Endodermal cell (in vitro differentiated cells): ENCODE results near the gene VSTM4. TPM values are rescaled to one million over a fixed set of nuclear protein-coding genes. Genes with fewer than 3 reads are reported as not detected.

Experiments used
- DNase-seq: peaks from one replicate; pipeline ENCODE4 v3.0.0-alpha.2; 2017
- H3K27ac ChIP-seq: 2 replicates; pipeline ENCODE4 v1.5.1; 2013; ENCODE audit warnings: mild to moderate bottlenecking, low read depth, low read length, moderate library complexity
- H3K27me3 ChIP-seq: 2 replicates; pipeline ENCODE4 v1.6.1; 2013; ENCODE audit warnings: mild to moderate bottlenecking, low read length, moderate library complexity; ENCODE audit not compliant: insufficient read depth, control insufficient read depth, poor library complexity, severe bottlenecking
- H3K36me3 ChIP-seq: 2 replicates; pipeline ENCODE4 v1.7.0; 2013; ENCODE audit warnings: mild to moderate bottlenecking, low read length, moderate library complexity; ENCODE audit not compliant: control insufficient read depth, insufficient read depth
- H3K4me1 ChIP-seq: one replicate; pipeline ENCODE4 v1.7.0; 2013; ENCODE audit warnings: low read length; ENCODE audit not compliant: control insufficient read depth, insufficient read depth
- H3K4me3 ChIP-seq: 2 replicates; pipeline ENCODE4 v1.5.1; 2013; ENCODE audit warnings: mild to moderate bottlenecking, low read length, moderate library complexity
- H3K9ac ChIP-seq: 2 replicates; pipeline ENCODE4 v1.6.1; 2013; ENCODE audit warnings: mild to moderate bottlenecking, low read length, moderate library complexity; ENCODE audit not compliant: poor library complexity, severe bottlenecking; ENCODE audit errors: extremely low read depth
- H3K9me3 ChIP-seq: 2 replicates; pipeline ENCODE4 v1.6.1; 2013; ENCODE audit warnings: mild to moderate bottlenecking, low read length, moderate library complexity; ENCODE audit not compliant: control insufficient read depth
- H3K27ac Mint-ChIP-seq: 2 replicates; pipeline ENCODE4 v1.8.0; 2020; ENCODE audit warnings: mixed read lengths
- H3K27me3 Mint-ChIP-seq: 2 replicates; pipeline ENCODE4 v1.8.0; 2021; ENCODE audit warnings: mild to moderate bottlenecking, mixed read lengths; ENCODE audit not compliant: insufficient read depth
- H3K36me3 Mint-ChIP-seq: 2 replicates; pipeline ENCODE4 v1.8.0; 2020; ENCODE audit warnings: low read depth, mixed read lengths
- H3K4me1 Mint-ChIP-seq: 2 replicates; pipeline ENCODE4 v1.8.0; 2020; ENCODE audit warnings: mixed read lengths
- H3K4me3 Mint-ChIP-seq: 2 replicates; pipeline ENCODE4 v1.8.0; 2020; ENCODE audit warnings: mild to moderate bottlenecking, moderate library complexity, mixed read lengths
- H3K9me3 Mint-ChIP-seq: 2 replicates; pipeline ENCODE4 v1.8.0; 2020; ENCODE audit warnings: mild to moderate bottlenecking, mixed read lengths
- CTCF ChIP-seq: fragments of 200-600 bp; sonication (generic); conservative IDR thresholded peaks from 2 replicates; pipeline ENCODE4 v1.5.0; 2021; ENCODE audit warnings: antibody characterized with exemption, mild to moderate bottlenecking
- WGBS, 2 experiments: methylation state at CpG; one replicate each; pipeline versions ENCODE4 v1.1.5 to v1.1.7; 2013; ENCODE audit warnings: missing lambda C conversion rate in 2 of 2, mixed read lengths in 1 of 2; ENCODE audit not compliant: insufficient coverage in 1 of 2, insufficient read length in 1 of 2; 5-methylcytosine and 5-hydroxymethylcytosine counted together
- total RNA-seq, 2 donors: library from RNA; stranded (reverse); fragmentation: NEBNext Ultra II Directional in 1 of 2; extraction: Animal tissue kit (Norgen Biotek cat#: 25700) in 1 of 2; gene quantifications; 2 replicates in 1 of 2; 3 replicates in 1 of 2; pipeline ENCODE4 v1.2.1, GENCODE V29; 2021

Gene VSTM4
- total RNA-seq, 2 donors from 2014 or later, result 0.51 to 0.77 TPM

- Histone ChIP-seq H3K36me3 (no peaks in the 10 kb centered on the region), H3K4me1 (no peaks in the 10 kb centered on the region), H3K27ac (no peak overlapping the region), H3K9me3 (no peaks in the 10 kb centered on the region), H3K4me3 (no peak overlapping the region), H3K27me3 (no peaks in the 10 kb centered on the region), H3K9ac (no peak overlapping the region)
- WGBS, 2 experiments, result 92 to 93% methylated on average over 4 to 5 of the region's 5 CpGs
- H3K27me3 Mint-ChIP-seq, result no peaks in the 10 kb centered on the region
- peak; percentile 32 for DNase-seq
- no peak for TF ChIP-seq CTCF
- no peaks in the 10 kb centered on the region for H3K36me3 Mint-ChIP-seq
- H3K27ac Mint-ChIP-seq, result no peak overlapping the region
- H3K4me3 Mint-ChIP-seq, result no peak overlapping the region
- no peaks in the 10 kb centered on the region for H3K4me1 Mint-ChIP-seq
- H3K9me3 Mint-ChIP-seq, result no peaks in the 10 kb centered on the region
Observed at GRCh38 chr10:49104323-49104722, 11.0 kb downstream of the VSTM4 start.

GRCh38 chr10:49103761-49104160, 11.6 kb downstream of the VSTM4 start:
- Histone ChIP-seq H3K9ac (no peak overlapping the region), H3K4me1 (no peaks in the 10 kb centered on the region), H3K9me3 (no peaks in the 10 kb centered on the region), H3K27me3 (no peaks in the 10 kb centered on the region), H3K4me3 (no peak overlapping the region), H3K27ac (no peak overlapping the region), H3K36me3 (no peaks in the 10 kb centered on the region)
- Mint-ChIP-seq H3K27me3 (no peaks in the 10 kb centered on the region), H3K9me3 (no peaks in the 10 kb centered on the region), H3K4me1 (no peaks in the 10 kb centered on the region), H3K4me3 (no peak overlapping the region), H3K36me3 (no peaks in the 10 kb centered on the region), H3K27ac (no peak overlapping the region)
- 86 to 90% methylated on average over 2 to 4 of the region's 4 CpGs for WGBS, 2 experiments
- no peak for TF ChIP-seq CTCF
- DNase-seq, result no peak

GRCh38 chr10:49099046-49099445, 16.3 kb downstream of the VSTM4 start:
- H3K27ac Mint-ChIP-seq, result no peak overlapping the region
- H3K4me1 Mint-ChIP-seq, result no peaks in the 10 kb centered on the region
- H3K27me3 Mint-ChIP-seq, result no peaks in the 10 kb centered on the region
- peak; percentile 30 for DNase-seq
- no peaks in the 10 kb centered on the region for H3K36me3 ChIP-seq
- H3K4me1 ChIP-seq, result no peaks in the 10 kb centered on the region
- WGBS, 2 experiments, result 86 to 100% methylated on average over 5 to 8 of the region's 8 CpGs
- H3K4me3 Mint-ChIP-seq, result no peak overlapping the region
- no peak for TF ChIP-seq CTCF
- H3K9me3 ChIP-seq, result no peaks in the 10 kb centered on the region
- H3K27me3 ChIP-seq, result no peaks in the 10 kb centered on the region
- H3K9ac ChIP-seq, result no peak overlapping the region
- H3K36me3 Mint-ChIP-seq, result no peaks in the 10 kb centered on the region
- no peaks in the 10 kb centered on the region for H3K9me3 Mint-ChIP-seq
- no peak overlapping the region for H3K4me3 ChIP-seq
- no peak overlapping the region for H3K27ac ChIP-seq
